HG02852 (cell line): ENCODE data around the gene MALAT1.

Experiments
- ATAC-seq: cut with Tn5 transposase; IDR thresholded peaks from one replicate; pipeline ENCODE4 v1.9.1; 2021; ENCODE audit warnings: mild to moderate bottlenecking, moderate library complexity; ENCODE audit not compliant: unreplicated experiment

Gene MALAT1

GRCh38 chr11:65554842-65555430 is 56.1 kb downstream of the MALAT1 start:
- no peak for ATAC-seq

- ATAC-seq: no peak
These were observed 56.9 kb downstream of the MALAT1 start for GRCh38 chr11:65555693-65556231.
